Kidney (tissue), 14 donors: ENCODE measurements around the gene GBA2. TPM values are rescaled to one million over a fixed set of nuclear protein-coding genes. Genes with fewer than 3 reads are reported as not detected.

Experiments
- DNase-seq, 5 donors: peaks; one replicate each; pipeline ENCODE4 v3.0.0-alpha.2; 2013 to 2020
- FAIRE-seq: peaks from 2 replicates; lab custom pipeline; 2012; peaks lifted over from hg19 to GRCh38; lab: Jason Lieb, UNC
- H3K27ac ChIP-seq, 2 donors: one replicate each; pipeline ENCODE4 v1.7.0; 2013; ENCODE audit warnings: low read depth in 2 of 2, low read length in 2 of 2, inconsistent platforms in 1 of 2
- H3K27me3 ChIP-seq: one replicate; pipeline ENCODE4 v1.7.1; 2013; ENCODE audit warnings: low read length, inconsistent platforms; ENCODE audit not compliant: control insufficient read depth, insufficient read depth
- H3K36me3 ChIP-seq, 3 donors: one replicate each; pipeline versions ENCODE4 v1.7.0 to v1.7.1; 2013; ENCODE audit warnings: low read length in 3 of 3, control low read depth in 1 of 3, inconsistent platforms in 1 of 3; ENCODE audit not compliant: insufficient read depth in 3 of 3, control insufficient read depth in 2 of 3
- H3K4me1 ChIP-seq, 3 donors: one replicate each; pipeline versions ENCODE4 v1.7.0 to v1.7.1; 2013; ENCODE audit warnings: low read length in 3 of 3, inconsistent platforms in 1 of 3, low read depth in 1 of 3; ENCODE audit not compliant: control insufficient read depth in 2 of 3, insufficient read depth in 2 of 3
- H3K4me3 ChIP-seq, 3 donors: one replicate each; pipeline versions ENCODE4 v1.7.0 to v1.8.1; 2013; ENCODE audit warnings: low read length in 3 of 3, control low read depth in 1 of 3, inconsistent platforms in 1 of 3
- H3K9ac ChIP-seq, 3 donors: one replicate each; pipeline versions ENCODE4 v1.7.0 to v1.7.1; 2013; ENCODE audit warnings: low read length in 3 of 3, control low read depth in 1 of 3, inconsistent platforms in 1 of 3
- H3K9me3 ChIP-seq, 3 donors: one replicate each; pipeline versions ENCODE4 v1.7.0 to v1.7.1; 2013; ENCODE audit warnings: low read length in 3 of 3, control low read depth in 1 of 3, inconsistent platforms in 1 of 3; ENCODE audit not compliant: control insufficient read depth in 2 of 3, insufficient read depth in 1 of 3
- intact Hi-C: fragments of 100-400 bp; cut with DNase I; formaldehyde crosslinking; loops from one replicate; pipeline ENCODE4 v1.11.1; 2022
- polyA plus RNA-seq: library from polyadenylated mRNA; stranded (reverse); fragments of 350-450 nt; fragmentation: Illumina TruSeq; extraction: RNeasy Lipid Tissue Mini Kit (QIAGEN cat#74804); gene quantifications from one replicate; pipeline ENCODE4 v1.2.3, GENCODE V29; 2014; ENCODE audit warnings: low read depth, low replicate concordance; ENCODE audit not compliant: insufficient read depth
- total RNA-seq: library from RNA; stranded (reverse); fragmentation: NEBNext Ultra II Directional; extraction: Animal tissue kit (Norgen Biotek cat#: 25700); gene quantifications from one replicate; pipeline ENCODE4 v1.2.1, GENCODE V29; 2021
- TF ChIP-seq, protein P1 (sequence below): IDR thresholded peaks from 3 replicates; pipeline ENCODE4 v1.5.1; 2012; ENCODE audit warnings: mild to moderate bottlenecking, moderate library complexity, borderline replicate concordance; ENCODE audit not compliant: insufficient read depth; ENCODE audit errors: extremely low read depth
- donor health status: control.
- donor health status: control.
- donor health status: control.
- donor health status: control.
- donor health status: control.
- donor health status: DM: yes; HTN: yes; CAD: no.
- donor health status: Normal renal cell carcinoma (clear cell type).

GBA2 gene
- total and polyA plus RNA-seq, 2 donors from 2014 or later: 83.2 to 93.2 TPM

- TF ChIP-seq, protein P1, sequence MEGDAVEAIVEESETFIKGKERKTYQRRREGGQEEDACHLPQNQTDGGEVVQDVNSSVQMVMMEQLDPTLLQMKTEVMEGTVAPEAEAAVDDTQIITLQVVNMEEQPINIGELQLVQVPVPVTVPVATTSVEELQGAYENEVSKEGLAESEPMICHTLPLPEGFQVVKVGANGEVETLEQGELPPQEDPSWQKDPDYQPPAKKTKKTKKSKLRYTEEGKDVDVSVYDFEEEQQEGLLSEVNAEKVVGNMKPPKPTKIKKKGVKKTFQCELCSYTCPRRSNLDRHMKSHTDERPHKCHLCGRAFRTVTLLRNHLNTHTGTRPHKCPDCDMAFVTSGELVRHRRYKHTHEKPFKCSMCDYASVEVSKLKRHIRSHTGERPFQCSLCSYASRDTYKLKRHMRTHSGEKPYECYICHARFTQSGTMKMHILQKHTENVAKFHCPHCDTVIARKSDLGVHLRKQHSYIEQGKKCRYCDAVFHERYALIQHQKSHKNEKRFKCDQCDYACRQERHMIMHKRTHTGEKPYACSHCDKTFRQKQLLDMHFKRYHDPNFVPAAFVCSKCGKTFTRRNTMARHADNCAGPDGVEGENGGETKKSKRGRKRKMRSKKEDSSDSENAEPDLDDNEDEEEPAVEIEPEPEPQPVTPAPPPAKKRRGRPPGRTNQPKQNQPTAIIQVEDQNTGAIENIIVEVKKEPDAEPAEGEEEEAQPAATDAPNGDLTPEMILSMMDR: no peak
- peak in 4 of 5 donors; percentile 57 to 95 (median 79) for DNase-seq
- peak within 1 kb of the TSS; percentile 85 to 95 for H3K27ac ChIP-seq
- intact Hi-C loops: no loop called here
- H3K9me3 ChIP-seq: no peaks in the 10 kb centered on the region
- peak within 1 kb of the TSS; percentile 10 to 69 (median 55) for H3K9ac ChIP-seq
- no peaks in the 10 kb centered on the region for H3K27me3 ChIP-seq
- peak within 1 kb of the TSS; percentile 45 to 74 (median 66) for H3K4me3 ChIP-seq
- H3K36me3 ChIP-seq: peaks cover 0 to 2% (median 0%) of the 10 kb centered on the region in 3 donors
- no peak for FAIRE-seq
- H3K4me1 ChIP-seq: peaks cover 0 to 6% (median 0%) of the 10 kb centered on the region in 3 donors
Observed at GRCh38 chr9:35689542-35690293, 59.3 kb downstream of the GBA2 start, which contains the start of gene TPM2. TSS of gene TPM2 (minus strand) at chr9:35689925. CDS start at chr9:35689817, 108 bp downstream.

- Histone ChIP-seq H3K27me3 (no peaks in the 10 kb centered on the region), H3K4me1 (peaks cover 0 to 6% (median 0%) of the 10 kb centered on the region in 3 donors), H3K9ac (peak overlapping the region in 2 of 3 donors; percentile 23 to 65), H3K36me3 (peaks cover 0 to 2% (median 0%) of the 10 kb centered on the region in 3 donors), H3K9me3 (no peaks in the 10 kb centered on the region), H3K4me3 (peak overlapping the region; percentile 40 to 74 (median 40)), H3K27ac (peak overlapping the region; percentile 76 to 85)
- FAIRE-seq (no peak), DNase-seq (peak in 2 of 5 donors; percentile 0 to 54)
- intact Hi-C loops: no loop called here
- TF ChIP-seq, protein P1: no peak
Observed at GRCh38 chr9:35688558-35689541, 60.2 kb downstream of the GBA2 start.

GRCh38 chr9:35687972-35688557 is 61.0 kb downstream of the GBA2 start:
- Histone ChIP-seq H3K36me3 (peaks cover 0 to 2% (median 0%) of the 10 kb centered on the region in 3 donors), H3K4me1 (peaks cover 0 to 6% (median 0%) of the 10 kb centered on the region in 3 donors), H3K4me3 (peak overlapping the region in 1 of 3 donors; percentile 17), H3K9me3 (no peaks in the 10 kb centered on the region), H3K9ac (no peak overlapping the region), H3K27ac (no peak overlapping the region), H3K27me3 (no peaks in the 10 kb centered on the region)
- FAIRE-seq (no peak), DNase-seq (no peak)
- intact Hi-C loops: no loop called here
- TF ChIP-seq, protein P1: no peak
